ENCODE data around the gene ZDHHC24.

- no peak for TF ChIP-seq POLR2A (IDR thresholded peaks at IDR 0.05)
- no peak for TF ChIP-seq CTCF (IDR thresholded peaks at IDR 0.05)
- no peak for TF ChIP-seq POLR2AphosphoS5 (IDR thresholded peaks at IDR 0.05)
- TF ChIP-seq EP300 (IDR thresholded peaks at IDR 0.05): no peak
Measured at GRCh38 chr11:66566221-66566620, 20.4 kb upstream of the ZDHHC24 start.
